Duodenal mucosa (tissue), 2 donors: ENCODE measurements around the gene SRGAP1.

ENCODE experiments used
- H3K27ac ChIP-seq: one replicate; pipeline ENCODE4 v1.7.0; 2013; ENCODE audit warnings: low read depth, low read length
- H3K27me3 ChIP-seq, 2 donors: one replicate each; pipeline ENCODE4 v1.7.0; 2013; ENCODE audit warnings: low read length in 2 of 2, control low read depth in 1 of 2; ENCODE audit not compliant: insufficient read depth in 2 of 2, control insufficient read depth in 1 of 2
- H3K36me3 ChIP-seq, 2 donors: one replicate each; pipeline ENCODE4 v1.7.0; 2013; ENCODE audit warnings: low read length in 2 of 2, control low read depth in 1 of 2; ENCODE audit not compliant: insufficient read depth in 2 of 2, control insufficient read depth in 1 of 2
- H3K4me1 ChIP-seq, 2 donors: one replicate each; pipeline ENCODE4 v1.7.0; 2013; ENCODE audit warnings: low read length in 2 of 2, control low read depth in 1 of 2; ENCODE audit not compliant: insufficient read depth in 2 of 2, control insufficient read depth in 1 of 2
- H3K4me3 ChIP-seq, 2 donors: one replicate each; pipeline ENCODE4 v1.7.0; 2013; ENCODE audit warnings: low read length in 2 of 2, low read depth in 1 of 2
- H3K9ac ChIP-seq, 2 donors: one replicate each; pipeline ENCODE4 v1.7.0; 2013; ENCODE audit warnings: low read length in 2 of 2, low read depth in 1 of 2
- H3K9me3 ChIP-seq, 2 donors: one replicate each; pipeline ENCODE4 v1.7.0; 2013; ENCODE audit warnings: low read length in 2 of 2, control low read depth in 1 of 2; ENCODE audit not compliant: control insufficient read depth in 1 of 2

Gene SRGAP1

DNA sequence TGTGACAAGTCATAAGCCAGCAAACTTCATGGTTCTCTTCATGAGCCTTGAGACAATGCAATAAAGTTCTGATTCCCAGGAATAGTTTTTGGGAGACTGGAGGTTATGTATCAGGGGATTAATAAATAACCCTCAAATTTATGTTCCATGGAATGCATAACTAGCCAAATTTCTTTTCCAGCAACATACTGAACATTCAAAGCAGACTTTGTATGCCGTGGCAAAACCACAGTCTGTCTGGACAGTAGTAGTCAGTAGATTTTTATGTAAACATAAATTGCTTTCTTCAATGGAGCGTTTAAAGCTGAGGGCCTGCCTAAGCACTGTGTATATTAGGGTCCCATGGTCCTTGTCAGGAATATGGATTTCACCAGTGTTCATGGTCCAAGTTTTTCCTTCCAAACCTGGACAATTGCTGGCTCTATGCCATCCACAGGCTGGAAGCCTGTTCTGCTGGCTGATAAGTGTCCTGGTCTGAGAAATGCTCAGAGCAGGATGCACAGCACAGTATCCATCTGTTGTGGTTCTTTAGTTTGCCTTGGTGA lies 144.9 kb downstream of the SRGAP1 start:
- no peak overlapping the region for H3K4me3 ChIP-seq
- no peaks in the 10 kb centered on the region for H3K9me3 ChIP-seq
- H3K4me1 ChIP-seq: peaks cover 0 to 7% of the 10 kb centered on the region in 2 donors
- H3K36me3 ChIP-seq: no peaks in the 10 kb centered on the region
- H3K27me3 ChIP-seq: no peaks in the 10 kb centered on the region
- H3K9ac ChIP-seq: no peak overlapping the region
- H3K27ac ChIP-seq: no peak overlapping the region

DNA sequence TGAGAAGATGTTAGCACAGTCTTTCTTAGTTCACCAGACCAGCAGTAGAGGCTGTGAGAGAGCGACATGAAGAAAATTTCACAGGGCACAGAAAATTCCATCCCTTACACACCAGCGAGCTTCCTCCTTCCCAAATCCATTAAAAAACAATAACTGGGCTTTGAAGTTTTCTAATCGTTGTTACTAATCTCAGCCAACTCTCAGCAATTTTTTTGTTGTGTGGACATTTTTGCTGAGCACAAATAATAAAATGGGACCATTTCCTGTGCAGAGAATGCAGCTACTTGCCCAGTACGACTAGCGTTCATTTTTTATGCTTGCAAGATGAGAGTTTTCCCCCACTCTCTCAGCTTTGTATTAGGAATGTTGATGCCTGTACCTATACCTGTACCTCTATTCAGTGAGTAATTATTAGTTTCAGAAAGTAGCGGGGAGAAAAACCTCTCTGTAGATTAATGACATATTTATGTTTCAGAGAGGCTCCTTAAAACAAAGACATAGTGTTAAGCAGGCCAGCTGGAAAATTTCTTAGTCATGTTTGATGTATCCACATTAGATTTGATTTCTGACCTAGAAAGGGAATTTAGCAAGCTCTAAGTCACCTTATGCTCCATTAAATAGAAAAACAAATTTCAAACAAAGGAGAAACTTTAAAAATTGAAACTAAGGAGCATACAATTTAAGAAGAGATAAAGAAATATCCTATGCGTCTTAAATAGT lies 146.5 kb downstream of the SRGAP1 start:
- no peak overlapping the region for H3K4me3 ChIP-seq
- H3K27me3 ChIP-seq: no peaks in the 10 kb centered on the region
- H3K9me3 ChIP-seq: no peaks in the 10 kb centered on the region
- no peak overlapping the region for H3K27ac ChIP-seq
- H3K36me3 ChIP-seq: no peaks in the 10 kb centered on the region
- H3K9ac ChIP-seq: no peak overlapping the region
- H3K4me1 ChIP-seq: peaks cover 0 to 7% of the 10 kb centered on the region in 2 donors

DNA sequence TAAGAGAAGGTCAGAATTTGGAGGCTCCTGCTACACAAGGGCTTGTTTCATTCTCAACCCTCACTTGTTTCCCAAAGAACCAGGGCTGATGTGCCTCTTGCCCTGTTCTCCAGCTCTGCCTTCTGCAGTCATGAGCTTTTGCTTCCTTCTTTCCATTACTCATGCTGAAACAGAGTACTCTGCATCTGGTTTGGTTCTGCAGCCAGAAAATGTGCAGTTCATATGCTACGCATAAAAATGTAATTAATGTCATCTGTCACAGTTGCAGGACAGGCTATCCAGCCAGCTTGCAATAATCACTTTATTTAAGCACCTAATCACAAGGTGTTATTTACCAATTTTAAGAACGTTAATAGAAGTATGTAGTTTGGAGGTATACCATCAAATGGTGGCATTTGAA lies 150.2 kb downstream of the SRGAP1 start:
- no peak overlapping the region for H3K4me3 ChIP-seq
- H3K27ac ChIP-seq: no peak overlapping the region
- H3K27me3 ChIP-seq: no peaks in the 10 kb centered on the region
- H3K9ac ChIP-seq: no peak overlapping the region
- peaks cover 0 to 1% of the 10 kb centered on the region in 2 donors for H3K4me1 ChIP-seq
- no peaks in the 10 kb centered on the region for H3K9me3 ChIP-seq
- H3K36me3 ChIP-seq: no peaks in the 10 kb centered on the region

DNA sequence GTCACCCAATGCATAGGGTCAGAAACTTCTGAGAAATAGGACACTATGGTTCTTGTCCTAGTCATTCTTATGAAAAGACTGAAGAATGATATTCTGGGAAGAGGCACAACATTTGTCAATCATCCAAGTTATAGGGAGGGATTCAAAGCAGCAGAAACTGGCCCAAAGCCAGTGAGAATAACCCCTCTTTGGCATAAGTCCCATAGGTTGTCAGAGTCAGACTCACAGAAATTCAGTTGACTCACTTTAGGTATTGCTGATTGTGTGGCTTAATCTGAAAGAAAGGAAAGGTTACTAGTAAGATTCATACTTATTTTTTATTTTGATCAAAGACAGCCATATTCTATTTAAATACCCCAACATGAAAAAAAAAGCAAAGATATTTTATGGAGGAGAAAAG lies 151.0 kb downstream of the SRGAP1 start:
- no peaks in the 10 kb centered on the region for H3K36me3 ChIP-seq
- H3K27me3 ChIP-seq: no peaks in the 10 kb centered on the region
- H3K9me3 ChIP-seq: no peaks in the 10 kb centered on the region
- no peak overlapping the region for H3K27ac ChIP-seq
- no peak overlapping the region for H3K9ac ChIP-seq
- H3K4me1 ChIP-seq: no peaks in the 10 kb centered on the region
- no peak overlapping the region for H3K4me3 ChIP-seq

DNA sequence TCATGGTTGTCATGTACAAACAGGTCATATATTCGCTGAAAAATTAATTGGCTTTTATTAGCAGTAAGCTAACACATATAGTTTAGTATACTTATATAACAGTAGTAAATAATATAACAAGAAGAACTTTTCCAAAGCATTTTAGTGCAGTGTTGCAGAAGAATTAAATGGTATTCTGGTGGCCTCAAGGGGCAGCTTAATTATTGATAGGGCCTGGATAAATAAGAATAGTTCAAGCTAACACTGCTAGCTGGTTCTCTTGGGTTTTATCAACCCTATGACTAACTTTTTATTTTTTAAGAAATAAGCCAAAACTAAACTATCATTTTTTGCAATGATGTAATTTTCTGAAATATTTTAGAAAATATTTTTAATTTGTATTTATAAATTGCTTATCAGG lies 152.1 kb downstream of the SRGAP1 start:
- no peaks in the 10 kb centered on the region for H3K4me1 ChIP-seq
- H3K36me3 ChIP-seq: no peaks in the 10 kb centered on the region
- H3K27me3 ChIP-seq: no peaks in the 10 kb centered on the region
- H3K27ac ChIP-seq: no peak overlapping the region
- H3K4me3 ChIP-seq: no peak overlapping the region
- no peaks in the 10 kb centered on the region for H3K9me3 ChIP-seq
- no peak overlapping the region for H3K9ac ChIP-seq

DNA sequence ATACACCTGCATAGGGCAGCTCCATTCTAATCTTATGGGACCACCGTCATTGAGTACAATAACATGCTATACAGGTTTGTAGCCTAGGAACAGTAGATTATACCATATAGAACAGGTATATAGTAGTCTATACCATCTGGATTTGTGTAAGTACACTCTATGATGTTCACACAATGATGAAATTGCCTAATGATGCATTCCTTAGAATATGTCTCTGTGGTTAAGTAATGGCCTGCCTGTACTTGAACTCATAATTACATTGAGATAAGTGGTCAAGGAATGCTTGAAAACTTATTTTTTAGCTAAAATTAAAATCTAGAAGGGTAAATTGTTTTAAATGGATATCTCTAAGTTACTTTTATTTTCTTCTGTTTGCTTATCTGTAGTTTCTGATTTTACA lies 152.7 kb downstream of the SRGAP1 start:
- Histone ChIP-seq H3K27me3 (no peaks in the 10 kb centered on the region), H3K27ac (no peak overlapping the region), H3K36me3 (no peaks in the 10 kb centered on the region), H3K4me1 (no peaks in the 10 kb centered on the region), H3K4me3 (no peak overlapping the region), H3K9me3 (no peaks in the 10 kb centered on the region), H3K9ac (no peak overlapping the region)

DNA sequence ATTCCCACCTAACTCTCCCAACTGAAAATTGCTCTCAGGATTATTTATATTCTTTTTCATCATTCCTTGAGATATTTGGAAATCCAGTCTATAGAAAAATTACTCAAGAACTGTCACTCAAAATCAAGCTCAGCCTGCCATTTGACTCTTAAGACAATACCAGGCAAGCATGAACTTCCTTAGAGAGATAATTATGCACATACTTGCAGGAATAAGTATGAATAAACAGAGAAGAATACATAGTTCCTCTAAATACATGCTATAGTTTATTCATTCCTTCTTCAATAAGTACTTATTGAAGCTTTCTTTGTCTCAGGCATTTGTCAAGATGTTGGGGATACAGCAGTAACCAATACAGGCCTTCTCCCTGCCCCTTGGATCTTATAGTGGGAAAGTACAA lies 154.1 kb downstream of the SRGAP1 start:
- no peaks in the 10 kb centered on the region for H3K9me3 ChIP-seq
- no peak overlapping the region for H3K4me3 ChIP-seq
- H3K27ac ChIP-seq: no peak overlapping the region
- H3K27me3 ChIP-seq: no peaks in the 10 kb centered on the region
- no peaks in the 10 kb centered on the region for H3K4me1 ChIP-seq
- H3K36me3 ChIP-seq: no peaks in the 10 kb centered on the region
- H3K9ac ChIP-seq: no peak overlapping the region

DNA sequence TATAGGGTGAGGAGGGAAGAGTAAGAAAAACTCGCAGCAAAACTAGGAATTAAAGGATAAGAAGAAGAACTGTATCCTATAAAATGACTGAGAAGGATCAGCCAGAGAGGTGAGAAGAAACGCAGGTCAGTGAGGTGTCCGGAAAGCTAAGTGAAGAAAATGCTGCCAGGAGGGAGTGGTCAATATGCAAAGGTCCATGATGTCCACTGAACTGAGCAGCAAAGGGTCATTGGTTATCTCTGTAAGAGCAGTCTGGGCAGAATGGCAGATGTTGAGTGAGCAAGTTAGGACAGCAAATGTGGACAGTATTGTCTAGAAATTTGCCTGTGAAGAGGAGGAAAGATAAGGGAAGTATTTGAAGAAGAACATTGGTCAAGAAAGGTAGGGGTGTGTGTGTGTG lies 155.4 kb downstream of the SRGAP1 start:
- Histone ChIP-seq H3K4me1 (no peaks in the 10 kb centered on the region), H3K36me3 (no peaks in the 10 kb centered on the region), H3K4me3 (no peak overlapping the region), H3K9me3 (no peaks in the 10 kb centered on the region), H3K27ac (no peak overlapping the region), H3K27me3 (no peaks in the 10 kb centered on the region), H3K9ac (no peak overlapping the region)

DNA sequence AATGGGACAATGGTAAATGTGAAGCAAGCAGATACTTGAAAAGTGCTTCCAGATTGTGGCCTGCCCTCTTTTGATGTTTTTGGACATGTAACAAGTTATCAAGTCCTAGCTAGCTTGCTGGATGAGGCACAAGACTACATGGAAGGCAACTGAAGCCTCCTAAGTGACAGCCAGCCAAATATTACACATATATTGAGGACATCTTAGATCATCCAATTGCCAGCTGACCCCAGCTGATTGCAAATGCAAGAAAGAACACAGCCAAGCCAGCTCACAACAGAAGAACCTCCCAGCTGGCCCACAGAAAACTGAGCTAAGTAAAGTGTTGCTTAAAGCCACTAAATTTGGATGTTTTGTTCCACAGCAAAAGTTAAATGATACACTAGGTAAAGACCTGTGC lies 156.9 kb downstream of the SRGAP1 start:
- no peak overlapping the region for H3K9ac ChIP-seq
- no peak overlapping the region for H3K27ac ChIP-seq
- H3K4me1 ChIP-seq: no peaks in the 10 kb centered on the region
- no peaks in the 10 kb centered on the region for H3K36me3 ChIP-seq
- H3K27me3 ChIP-seq: no peaks in the 10 kb centered on the region
- H3K4me3 ChIP-seq: no peak overlapping the region
- no peaks in the 10 kb centered on the region for H3K9me3 ChIP-seq

DNA sequence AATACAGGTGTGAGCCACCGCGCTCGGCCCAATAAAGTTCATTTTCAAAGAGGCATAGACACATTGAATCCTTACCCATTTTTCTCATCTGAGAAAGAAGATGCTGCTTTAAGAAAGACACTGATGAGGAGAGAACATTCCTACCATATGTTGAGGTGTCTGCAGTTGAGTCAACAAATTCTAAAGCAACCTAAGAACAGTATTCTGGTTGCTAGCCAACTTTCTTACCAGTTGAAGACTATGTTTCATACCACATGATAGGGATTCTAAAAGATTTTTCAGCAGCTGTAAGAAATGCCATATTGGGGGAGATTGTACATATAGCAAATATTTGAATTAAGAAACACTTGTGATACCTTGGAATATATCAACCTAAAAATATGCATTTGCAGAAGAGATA lies 160.1 kb downstream of the SRGAP1 start:
- H3K9me3 ChIP-seq: no peaks in the 10 kb centered on the region
- H3K36me3 ChIP-seq: no peaks in the 10 kb centered on the region
- no peak overlapping the region for H3K9ac ChIP-seq
- H3K27ac ChIP-seq: no peak overlapping the region
- H3K4me3 ChIP-seq: no peak overlapping the region
- H3K27me3 ChIP-seq: no peaks in the 10 kb centered on the region
- no peaks in the 10 kb centered on the region for H3K4me1 ChIP-seq
